ENCODE measurements around the gene FAM174A. TPM values are rescaled to one million over a fixed set of nuclear protein-coding genes. Genes with fewer than 3 reads are reported as not detected.

FAM174A gene
- total RNA-seq, 1 donor from 2014 or later: 16.4 TPM

DNA sequence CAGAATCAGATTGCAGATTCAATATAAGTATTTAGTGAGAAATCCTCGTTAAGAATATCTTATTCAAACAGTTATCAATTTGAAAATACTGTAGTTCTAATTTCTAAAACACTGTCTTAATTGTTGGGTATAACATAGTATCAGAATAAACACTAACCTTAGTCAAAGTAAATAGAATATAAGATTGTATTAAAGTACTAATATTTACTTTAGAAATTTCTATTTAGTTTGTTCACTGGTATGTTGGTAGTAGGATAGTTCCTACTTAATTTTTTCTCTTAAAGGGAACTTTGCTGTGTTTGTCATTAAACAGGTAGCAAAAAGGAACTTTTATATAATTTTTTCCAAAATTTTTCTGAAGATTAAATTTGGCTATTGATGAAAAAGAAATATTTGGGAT, 42.3 kb downstream of the FAM174A start:
- Histone ChIP-seq H4K20me1 (ENCODE audit: insufficient read depth, low read length) (no peaks in the 10 kb centered on the region), H3K4me3 (ENCODE audit: insufficient read depth, low read depth, low read length) (no peak overlapping the region), H3K4me1 (ENCODE audit: insufficient read depth, low read length) (no peaks in the 10 kb centered on the region), H3K36me3 (ENCODE audit: insufficient read depth, low read length) (no peaks in the 10 kb centered on the region), H3K27ac (ENCODE audit: low read depth, low read length) (no peak overlapping the region), H3K4me2 (ENCODE audit: low read length) (no peak overlapping the region), H3K27me3 (ENCODE audit: insufficient read depth, low read length) (no peaks in the 10 kb centered on the region), H3K79me2 (ENCODE audit: insufficient read depth, low read length) (no peaks in the 10 kb centered on the region), H2AFZ (ENCODE audit: low read depth, low read length) (no peak overlapping the region), H3K9me3 (ENCODE audit: insufficient read depth, low read depth, low read length) (no peaks in the 10 kb centered on the region), H3K9ac (ENCODE audit: low read length) (no peak overlapping the region)
- Mint-ChIP-seq H3K27me3 (ENCODE audit: low read depth, unreplicated experiment) (no peaks in the 10 kb centered on the region), H3K27ac (ENCODE audit: unreplicated experiment) (no peak overlapping the region), H3K9me3 (ENCODE audit: unreplicated experiment) (no peaks in the 10 kb centered on the region), H3K4me1 (ENCODE audit: low read depth, unreplicated experiment) (no peaks in the 10 kb centered on the region), H3K36me3 (ENCODE audit: low read depth, unreplicated experiment) (peaks cover 3% of the 10 kb centered on the region), H3K4me3 (ENCODE audit: unreplicated experiment) (no peak overlapping the region)
- no peak for FAIRE-seq
- TF ChIP-seq, protein P1, sequence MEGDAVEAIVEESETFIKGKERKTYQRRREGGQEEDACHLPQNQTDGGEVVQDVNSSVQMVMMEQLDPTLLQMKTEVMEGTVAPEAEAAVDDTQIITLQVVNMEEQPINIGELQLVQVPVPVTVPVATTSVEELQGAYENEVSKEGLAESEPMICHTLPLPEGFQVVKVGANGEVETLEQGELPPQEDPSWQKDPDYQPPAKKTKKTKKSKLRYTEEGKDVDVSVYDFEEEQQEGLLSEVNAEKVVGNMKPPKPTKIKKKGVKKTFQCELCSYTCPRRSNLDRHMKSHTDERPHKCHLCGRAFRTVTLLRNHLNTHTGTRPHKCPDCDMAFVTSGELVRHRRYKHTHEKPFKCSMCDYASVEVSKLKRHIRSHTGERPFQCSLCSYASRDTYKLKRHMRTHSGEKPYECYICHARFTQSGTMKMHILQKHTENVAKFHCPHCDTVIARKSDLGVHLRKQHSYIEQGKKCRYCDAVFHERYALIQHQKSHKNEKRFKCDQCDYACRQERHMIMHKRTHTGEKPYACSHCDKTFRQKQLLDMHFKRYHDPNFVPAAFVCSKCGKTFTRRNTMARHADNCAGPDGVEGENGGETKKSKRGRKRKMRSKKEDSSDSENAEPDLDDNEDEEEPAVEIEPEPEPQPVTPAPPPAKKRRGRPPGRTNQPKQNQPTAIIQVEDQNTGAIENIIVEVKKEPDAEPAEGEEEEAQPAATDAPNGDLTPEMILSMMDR (IDR thresholded peaks at IDR 0.05; ENCODE audit: insufficient read depth, low read depth, low read length): no peak
- no peak for TF ChIP-seq EZH2 (IDR thresholded peaks at IDR 0.05; ENCODE audit: insufficient read depth, low read length)
- DNase-seq (ENCODE audit: low read depth): no peak

DNA sequence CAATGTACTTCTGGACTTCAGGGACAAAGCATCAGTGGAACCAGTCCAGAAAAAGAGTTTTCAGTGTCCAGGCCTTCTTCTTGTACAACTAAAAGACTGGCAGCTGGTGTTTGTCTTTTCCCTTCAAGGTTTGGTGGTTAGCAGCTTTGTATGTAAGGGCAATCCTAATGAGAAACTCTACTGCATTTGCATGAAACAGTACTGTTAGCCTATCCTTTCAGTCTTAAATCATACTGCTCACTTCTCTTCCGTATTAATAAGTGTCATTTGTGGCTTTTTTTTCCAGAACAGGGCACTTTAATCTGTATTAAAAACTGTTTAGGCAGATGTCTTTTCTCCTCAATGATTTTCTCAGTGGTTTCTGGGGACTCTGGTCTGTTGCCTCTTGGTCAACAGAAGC, 48.9 kb downstream of the FAM174A start:
- no peaks in the 10 kb centered on the region for H3K79me2 ChIP-seq (ENCODE audit: insufficient read depth, low read length)
- no peak overlapping the region for H3K4me3 ChIP-seq (ENCODE audit: insufficient read depth, low read depth, low read length)
- Mint-ChIP-seq H3K4me1 (ENCODE audit: low read depth, unreplicated experiment) (no peaks in the 10 kb centered on the region), H3K27me3 (ENCODE audit: low read depth, unreplicated experiment) (no peaks in the 10 kb centered on the region), H3K27ac (ENCODE audit: unreplicated experiment) (no peak overlapping the region), H3K9me3 (ENCODE audit: unreplicated experiment) (no peaks in the 10 kb centered on the region), H3K36me3 (ENCODE audit: low read depth, unreplicated experiment) (peaks cover 3% of the 10 kb centered on the region), H3K4me3 (ENCODE audit: unreplicated experiment) (no peak overlapping the region)
- no peak overlapping the region for H3K9ac ChIP-seq (ENCODE audit: low read length)
- DNase-seq (ENCODE audit: low read depth) (no peak), FAIRE-seq (no peak)
- no peaks in the 10 kb centered on the region for H3K36me3 ChIP-seq (ENCODE audit: insufficient read depth, low read length)
- H3K9me3 ChIP-seq (ENCODE audit: insufficient read depth, low read depth, low read length): no peaks in the 10 kb centered on the region
- H3K4me1 ChIP-seq (ENCODE audit: insufficient read depth, low read length): no peaks in the 10 kb centered on the region
- H4K20me1 ChIP-seq (ENCODE audit: insufficient read depth, low read length): no peaks in the 10 kb centered on the region
- no peaks in the 10 kb centered on the region for H3K27me3 ChIP-seq (ENCODE audit: insufficient read depth, low read length)
- no peak overlapping the region for H3K4me2 ChIP-seq (ENCODE audit: low read length)
- TF ChIP-seq EZH2 (IDR thresholded peaks at IDR 0.05; ENCODE audit: insufficient read depth, low read length): no peak
- TF ChIP-seq, protein P1 (IDR thresholded peaks at IDR 0.05; ENCODE audit: insufficient read depth, low read depth, low read length): no peak
- H2AFZ ChIP-seq (ENCODE audit: low read depth, low read length): no peak overlapping the region
- no peak overlapping the region for H3K27ac ChIP-seq (ENCODE audit: low read depth, low read length)

DNA sequence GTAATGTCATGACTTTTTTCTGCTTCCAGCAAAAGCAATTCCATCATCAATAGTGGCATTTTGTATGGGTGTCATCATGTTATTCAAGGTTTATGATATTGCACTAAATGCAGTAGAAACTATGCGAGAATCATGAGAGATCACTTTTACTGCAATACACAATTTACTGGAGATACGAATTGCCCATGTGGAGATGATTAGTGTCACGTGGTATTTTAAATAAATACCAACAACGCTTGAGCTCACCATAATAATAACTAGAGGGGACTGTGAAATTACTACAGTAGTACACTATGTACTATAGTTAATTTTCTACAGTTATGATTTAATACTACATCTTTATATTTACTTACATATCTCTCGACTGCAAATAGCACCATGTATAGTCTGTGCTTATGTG, 49.7 kb downstream of the FAM174A start:
- Mint-ChIP-seq H3K4me3 (ENCODE audit: unreplicated experiment) (no peak overlapping the region), H3K36me3 (ENCODE audit: low read depth, unreplicated experiment) (peaks cover 3% of the 10 kb centered on the region), H3K27me3 (ENCODE audit: low read depth, unreplicated experiment) (no peaks in the 10 kb centered on the region), H3K27ac (ENCODE audit: unreplicated experiment) (no peak overlapping the region), H3K4me1 (ENCODE audit: low read depth, unreplicated experiment) (no peaks in the 10 kb centered on the region), H3K9me3 (ENCODE audit: unreplicated experiment) (no peaks in the 10 kb centered on the region)
- TF ChIP-seq, protein P1 (IDR thresholded peaks at IDR 0.05; ENCODE audit: insufficient read depth, low read depth, low read length): no peak
- no peak for TF ChIP-seq EZH2 (IDR thresholded peaks at IDR 0.05; ENCODE audit: insufficient read depth, low read length)
- Histone ChIP-seq H3K9ac (ENCODE audit: low read length) (no peak overlapping the region), H3K4me3 (ENCODE audit: insufficient read depth, low read depth, low read length) (no peak overlapping the region), H4K20me1 (ENCODE audit: insufficient read depth, low read length) (no peaks in the 10 kb centered on the region), H3K79me2 (ENCODE audit: insufficient read depth, low read length) (no peaks in the 10 kb centered on the region), H3K27ac (ENCODE audit: low read depth, low read length) (no peak overlapping the region), H3K9me3 (ENCODE audit: insufficient read depth, low read depth, low read length) (no peaks in the 10 kb centered on the region), H2AFZ (ENCODE audit: low read depth, low read length) (no peak overlapping the region), H3K36me3 (ENCODE audit: insufficient read depth, low read length) (no peaks in the 10 kb centered on the region), H3K27me3 (ENCODE audit: insufficient read depth, low read length) (no peaks in the 10 kb centered on the region), H3K4me1 (ENCODE audit: insufficient read depth, low read length) (no peaks in the 10 kb centered on the region), H3K4me2 (ENCODE audit: low read length) (no peak overlapping the region)
- DNase-seq (ENCODE audit: low read depth) (no peak), FAIRE-seq (no peak)

All from astrocyte (in vitro differentiated cells and primary cell).